Activated naive CD8-positive, alpha-beta T cell (primary cell): ENCODE results near the gene PCCA.
"Not testable (repeated sequence)": the region's sequence is repeated elsewhere in the genome, so short reads cannot be mapped to it uniquely, and the experiment has no call there.

Experiments
- H3K27ac Mint-ChIP-seq: one replicate; pipeline ENCODE4 v1.8.0; 2021; ENCODE audit warnings: mixed read lengths
- H3K27me3 Mint-ChIP-seq: one replicate; pipeline ENCODE4 v1.8.0; 2021; ENCODE audit warnings: mixed read lengths
- H3K36me3 Mint-ChIP-seq: one replicate; pipeline ENCODE4 v1.8.0; 2021; ENCODE audit warnings: mixed read lengths
- H3K4me1 Mint-ChIP-seq: one replicate; pipeline ENCODE4 v1.8.0; 2021; ENCODE audit warnings: low read depth, mixed read lengths
- H3K4me3 Mint-ChIP-seq: one replicate; pipeline ENCODE4 v1.8.0; 2021; ENCODE audit warnings: mild to moderate bottlenecking, mixed read lengths
- H3K9me3 Mint-ChIP-seq: one replicate; pipeline ENCODE4 v1.8.0; 2021; ENCODE audit warnings: low read depth, mixed read lengths

PCCA gene

GRCh38 chr13:100254002-100254401 lies 165.1 kb downstream of the PCCA start:
- Mint-ChIP-seq H3K4me1 (peaks cover 4% of the 10 kb centered on the region), H3K36me3 (peaks cover 25% of the 10 kb centered on the region), H3K9me3 (peaks cover 3% of the 10 kb centered on the region), H3K27me3 (no peaks in the 10 kb centered on the region), H3K27ac (no peak overlapping the region), H3K4me3 (no peak overlapping the region)

- Mint-ChIP-seq H3K4me3 (no peak overlapping the region), H3K4me1 (no peaks in the 10 kb centered on the region), H3K9me3 (no peaks in the 10 kb centered on the region), H3K27me3 (no peaks in the 10 kb centered on the region), H3K27ac (no peak overlapping the region), H3K36me3 (peaks cover 20% of the 10 kb centered on the region)
These were observed 173.5 kb downstream of the PCCA start for GRCh38 chr13:100262404-100262803.

GRCh38 chr13:100266026-100266425 lies 177.1 kb downstream of the PCCA start:
- Mint-ChIP-seq H3K27ac (no peak overlapping the region), H3K4me3 (no peak overlapping the region), H3K36me3 (peaks cover 23% of the 10 kb centered on the region), H3K4me1 (no peaks in the 10 kb centered on the region), H3K9me3 (no peaks in the 10 kb centered on the region), H3K27me3 (no peaks in the 10 kb centered on the region)

- no peak overlapping the region for H3K4me3 Mint-ChIP-seq
- H3K27ac Mint-ChIP-seq = no peak overlapping the region
- peaks cover 25% of the 10 kb centered on the region for H3K36me3 Mint-ChIP-seq
- H3K9me3 Mint-ChIP-seq = no peaks in the 10 kb centered on the region
- no peaks in the 10 kb centered on the region for H3K27me3 Mint-ChIP-seq
- H3K4me1 Mint-ChIP-seq = no peaks in the 10 kb centered on the region
These were observed 180.9 kb downstream of the PCCA start for GRCh38 chr13:100269837-100270236.

- no peaks in the 10 kb centered on the region for H3K27me3 Mint-ChIP-seq
- no peaks in the 10 kb centered on the region for H3K9me3 Mint-ChIP-seq
- no peak overlapping the region for H3K4me3 Mint-ChIP-seq
- no peaks in the 10 kb centered on the region for H3K4me1 Mint-ChIP-seq
- H3K27ac Mint-ChIP-seq = no peak overlapping the region
- peaks cover 29% of the 10 kb centered on the region for H3K36me3 Mint-ChIP-seq
These were observed 184.2 kb downstream of the PCCA start for GRCh38 chr13:100273138-100273537.

GRCh38 chr13:100273552-100273951 lies 184.7 kb downstream of the PCCA start:
- Mint-ChIP-seq H3K4me3 (no peak overlapping the region), H3K27ac (no peak overlapping the region), H3K36me3 (peaks cover 27% of the 10 kb centered on the region), H3K4me1 (no peaks in the 10 kb centered on the region), H3K9me3 (no peaks in the 10 kb centered on the region), H3K27me3 (no peaks in the 10 kb centered on the region)

- Mint-ChIP-seq H3K9me3 (no peaks in the 10 kb centered on the region), H3K4me3 (no peak overlapping the region), H3K36me3 (peaks cover 22% of the 10 kb centered on the region), H3K4me1 (no peaks in the 10 kb centered on the region), H3K27ac (no peak overlapping the region), H3K27me3 (no peaks in the 10 kb centered on the region)
These were observed 186.1 kb downstream of the PCCA start for GRCh38 chr13:100274942-100275506.

GRCh38 chr13:100275746-100276145 lies 186.9 kb downstream of the PCCA start:
- Mint-ChIP-seq H3K27ac (no peak overlapping the region), H3K36me3 (peaks cover 28% of the 10 kb centered on the region), H3K4me3 (no peak overlapping the region), H3K4me1 (no peaks in the 10 kb centered on the region), H3K27me3 (no peaks in the 10 kb centered on the region), H3K9me3 (no peaks in the 10 kb centered on the region)

GRCh38 chr13:100280681-100281080 lies 191.8 kb downstream of the PCCA start:
- no peak overlapping the region for H3K27ac Mint-ChIP-seq
- H3K27me3 Mint-ChIP-seq = no peaks in the 10 kb centered on the region
- peaks cover 22% of the 10 kb centered on the region for H3K36me3 Mint-ChIP-seq
- no peaks in the 10 kb centered on the region for H3K4me1 Mint-ChIP-seq
- no peaks in the 10 kb centered on the region for H3K9me3 Mint-ChIP-seq
- no peak overlapping the region for H3K4me3 Mint-ChIP-seq

GRCh38 chr13:100282306-100282705 lies 193.4 kb downstream of the PCCA start:
- H3K4me1 Mint-ChIP-seq, H3K27ac Mint-ChIP-seq, H3K9me3 Mint-ChIP-seq, H3K27me3 Mint-ChIP-seq, H3K4me3 Mint-ChIP-seq: not testable (repeated sequence)
- H3K36me3 Mint-ChIP-seq = peaks cover 16% of the 10 kb centered on the region

- no peaks in the 10 kb centered on the region for H3K9me3 Mint-ChIP-seq
- no peak overlapping the region for H3K4me3 Mint-ChIP-seq
- no peaks in the 10 kb centered on the region for H3K27me3 Mint-ChIP-seq
- H3K36me3 Mint-ChIP-seq = peaks cover 7% of the 10 kb centered on the region
- no peak overlapping the region for H3K27ac Mint-ChIP-seq
- no peaks in the 10 kb centered on the region for H3K4me1 Mint-ChIP-seq
These were observed 201.4 kb downstream of the PCCA start for GRCh38 chr13:100290165-100290801.

GRCh38 chr13:100291624-100292023 lies 202.7 kb downstream of the PCCA start:
- peaks cover 7% of the 10 kb centered on the region for H3K36me3 Mint-ChIP-seq
- H3K4me3 Mint-ChIP-seq = no peak overlapping the region
- H3K4me1 Mint-ChIP-seq = no peaks in the 10 kb centered on the region
- H3K27me3 Mint-ChIP-seq = no peaks in the 10 kb centered on the region
- no peak overlapping the region for H3K27ac Mint-ChIP-seq
- H3K9me3 Mint-ChIP-seq = no peaks in the 10 kb centered on the region

GRCh38 chr13:100297413-100297812 lies 208.5 kb downstream of the PCCA start:
- Mint-ChIP-seq H3K9me3 (no peaks in the 10 kb centered on the region), H3K27me3 (no peaks in the 10 kb centered on the region), H3K4me3 (no peak overlapping the region), H3K27ac (no peak overlapping the region), H3K36me3 (peaks cover 7% of the 10 kb centered on the region), H3K4me1 (no peaks in the 10 kb centered on the region)

- H3K4me3 Mint-ChIP-seq = no peak overlapping the region
- no peaks in the 10 kb centered on the region for H3K4me1 Mint-ChIP-seq
- H3K27ac Mint-ChIP-seq = no peak overlapping the region
These were observed 209.3 kb downstream of the PCCA start for GRCh38 chr13:100298116-100298681.

GRCh38 chr13:100298691-100299090 lies 209.8 kb downstream of the PCCA start:
- Mint-ChIP-seq H3K4me1 (no peaks in the 10 kb centered on the region), H3K36me3 (peaks cover 7% of the 10 kb centered on the region)

More at GRCh38 chr13:100298116-100298681, 209.3 kb downstream of the PCCA start:
- Mint-ChIP-seq H3K9me3 (no peaks in the 10 kb centered on the region), H3K27me3 (no peaks in the 10 kb centered on the region), H3K36me3 (peaks cover 7% of the 10 kb centered on the region)

GRCh38 chr13:100300243-100300642 lies 211.3 kb downstream of the PCCA start:
- Mint-ChIP-seq H3K36me3 (peaks cover 7% of the 10 kb centered on the region), H3K9me3 (no peaks in the 10 kb centered on the region), H3K4me3 (no peak overlapping the region), H3K27me3 (no peaks in the 10 kb centered on the region), H3K27ac (no peak overlapping the region), H3K4me1 (no peaks in the 10 kb centered on the region)

More at GRCh38 chr13:100298691-100299090, 209.8 kb downstream of the PCCA start:
- Mint-ChIP-seq H3K9me3 (no peaks in the 10 kb centered on the region), H3K27me3 (no peaks in the 10 kb centered on the region), H3K4me3 (no peak overlapping the region), H3K27ac (no peak overlapping the region)
